Epidermal melanocyte (primary cell): ENCODE measurements around the gene PBX3.

ENCODE experiments used
- DNase-seq: peaks from one replicate; pipeline ENCODE4 v3.0.0; 2011; ENCODE audit warnings: low spot score; ENCODE audit not compliant: insufficient read length

The PBX3 gene

GRCh38 chr9:125748446-125749099 lies 1.4 kb downstream of the PBX3 start:
- no peak for DNase-seq

GRCh38 chr9:125749287-125749935 lies 2.2 kb downstream of the PBX3 start:
- no peak for DNase-seq

DNA sequence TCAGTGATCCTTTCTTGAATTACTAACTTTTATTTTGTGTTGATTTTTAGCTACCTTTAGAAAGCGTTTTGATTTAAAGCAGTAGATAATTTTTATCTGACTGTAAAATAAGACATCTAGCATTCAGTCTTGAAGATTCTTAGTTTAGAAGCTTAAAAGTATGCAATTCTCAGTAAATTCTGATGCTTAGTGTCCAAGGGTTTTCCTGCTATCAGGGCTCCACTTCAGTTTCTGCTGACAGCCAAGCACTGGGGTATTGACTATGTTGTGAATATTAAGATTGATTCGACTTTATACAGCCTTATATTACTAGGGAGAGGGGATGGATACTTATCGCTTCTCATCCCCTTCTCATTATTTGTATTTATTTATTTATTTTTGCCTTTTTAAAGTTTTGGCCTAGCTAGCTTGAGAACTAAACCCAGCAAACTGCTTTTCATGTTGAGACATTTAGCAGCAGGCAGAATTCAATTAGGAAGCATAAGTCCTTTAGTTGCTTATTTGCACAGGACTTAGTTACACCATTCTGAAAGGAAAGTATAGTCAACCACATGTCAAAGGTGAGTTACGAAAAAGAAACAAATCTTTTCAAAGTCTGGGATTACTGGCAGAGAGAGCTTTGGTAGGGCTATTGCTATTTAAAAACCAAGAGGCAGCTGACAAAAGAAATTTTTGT lies 2.9 kb downstream of the PBX3 start:
- DNase-seq: no peak

- no peak for DNase-seq
These were observed 3.4 kb downstream of the PBX3 start for GRCh38 chr9:125750627-125751011.

DNA sequence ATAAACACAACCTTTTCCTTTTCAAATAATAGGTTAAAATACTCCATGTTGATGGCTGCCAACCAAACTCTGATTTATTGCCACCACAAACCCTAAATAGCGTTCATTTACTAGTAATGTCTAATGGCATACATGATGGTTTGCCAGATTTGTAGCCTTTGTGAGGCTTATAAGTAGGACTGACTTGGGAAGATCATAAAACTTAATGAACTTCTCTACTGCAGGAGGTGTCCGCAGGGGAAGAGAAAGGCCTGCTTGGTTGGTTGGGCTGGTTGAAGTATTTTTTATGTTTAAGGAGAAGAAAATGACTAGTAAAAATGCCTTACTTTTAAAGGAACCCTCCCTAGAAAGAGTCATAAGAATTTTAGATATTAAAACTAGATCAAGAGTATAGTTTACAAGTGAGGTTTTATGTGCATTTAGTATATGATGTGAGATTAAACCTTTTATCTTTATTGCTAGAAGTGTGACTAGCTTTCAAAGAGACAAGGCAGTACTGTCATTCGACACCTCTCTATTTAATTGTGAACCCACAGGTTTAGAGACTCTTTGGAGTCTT lies 5.0 kb downstream of the PBX3 start:
- no peak for DNase-seq

DNA sequence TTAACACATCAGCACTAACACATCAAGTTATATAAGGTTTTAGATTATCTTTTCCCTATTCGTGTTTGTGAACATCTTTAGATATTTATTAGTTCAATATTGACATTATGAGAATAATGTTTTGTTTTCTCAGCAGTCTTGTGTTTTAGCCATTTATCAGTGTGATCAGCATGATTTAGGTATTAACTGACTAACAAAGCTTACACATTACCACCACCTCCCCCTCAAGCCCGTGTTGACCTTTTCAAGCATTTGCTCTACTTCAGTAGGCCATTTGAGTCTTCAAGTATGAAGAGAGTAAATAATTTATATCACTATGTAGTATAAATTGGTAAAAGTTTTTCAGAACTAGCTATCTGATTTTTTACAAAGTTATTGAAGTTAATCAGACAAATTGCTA lies 6.9 kb downstream of the PBX3 start:
- DNase-seq: no peak

GRCh38 chr9:125755340-125755739 lies 8.2 kb downstream of the PBX3 start:
- DNase-seq: no peak

DNA sequence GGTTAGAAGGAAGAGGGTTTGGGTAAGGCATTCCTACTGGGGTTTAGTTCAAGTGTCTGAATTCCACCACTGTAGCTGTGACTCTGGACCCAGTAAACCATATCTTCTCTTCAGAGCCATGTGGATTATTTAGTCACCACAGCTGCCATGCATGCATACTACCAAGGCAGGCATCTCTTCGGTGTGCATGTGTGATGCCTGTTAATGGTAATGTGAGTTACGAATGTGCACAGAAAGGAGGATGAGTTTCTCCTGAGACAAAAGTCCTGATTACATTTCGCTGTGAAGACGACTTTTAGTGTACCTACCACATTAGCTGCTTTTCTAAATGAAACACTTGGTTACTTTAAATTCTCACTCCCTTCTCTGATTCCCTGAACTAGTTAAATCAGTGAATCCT lies 9.3 kb downstream of the PBX3 start:
- DNase-seq: no peak

- no peak for DNase-seq
These were observed 10.7 kb downstream of the PBX3 start for GRCh38 chr9:125757834-125758233.

GRCh38 chr9:125758986-125759763 lies 12.0 kb downstream of the PBX3 start:
- no peak for DNase-seq

- DNase-seq: no peak
These were observed 12.6 kb downstream of the PBX3 start for GRCh38 chr9:125759764-125760129.

DNA sequence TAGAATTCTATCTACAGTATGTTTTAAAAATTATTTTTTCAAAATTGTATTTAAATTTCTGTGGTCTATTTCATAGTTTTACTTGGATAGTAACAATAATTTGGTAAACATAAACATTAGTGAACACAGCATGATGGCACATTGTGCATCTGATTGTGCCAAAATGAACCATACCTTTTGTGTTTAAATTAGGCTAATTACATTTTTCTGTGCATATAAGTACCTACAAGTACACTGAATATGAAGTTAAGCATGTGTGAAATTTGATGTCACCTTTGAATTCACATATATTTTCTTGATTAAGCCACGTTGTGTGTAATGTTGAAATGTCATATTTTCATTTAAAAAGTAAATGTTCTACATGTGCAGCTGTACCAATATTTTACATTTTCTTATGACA lies 13.4 kb downstream of the PBX3 start:
- DNase-seq: no peak

DNA sequence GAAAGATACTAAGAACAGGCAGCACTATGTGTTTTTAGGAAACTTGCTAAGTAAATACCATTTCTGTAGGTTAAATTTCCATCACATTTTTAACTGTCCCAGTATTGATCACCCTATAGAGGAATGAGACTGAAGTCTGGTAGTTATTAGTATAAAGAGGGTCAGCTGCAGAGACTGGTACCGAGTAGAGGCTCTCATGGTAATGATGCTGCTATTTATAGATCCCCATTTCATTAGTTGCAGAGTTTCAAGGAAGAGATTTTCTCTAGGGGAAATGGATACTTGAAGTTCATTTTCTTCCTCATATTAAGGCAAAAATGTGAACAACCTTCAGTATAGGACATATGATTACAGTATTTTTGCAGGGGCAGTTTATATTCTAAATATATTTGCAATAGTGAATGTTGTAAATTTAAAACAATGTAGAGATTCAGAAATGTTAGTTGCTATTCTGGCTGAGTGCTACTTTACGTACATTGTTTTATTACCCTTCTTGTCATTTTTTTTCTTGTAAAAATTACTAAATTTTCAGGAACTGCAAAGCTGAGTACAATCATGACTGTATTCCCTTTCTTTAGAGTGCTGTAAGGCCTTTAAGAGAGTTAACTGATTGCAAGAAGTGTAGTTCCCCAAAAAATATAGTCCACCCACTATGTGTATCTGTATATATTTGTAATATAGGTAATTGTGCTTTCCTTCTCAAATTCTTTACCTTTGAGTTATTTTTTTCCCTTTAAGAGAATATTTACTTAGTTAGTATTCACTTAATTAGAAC lies 14.7 kb downstream of the PBX3 start:
- DNase-seq: no peak

DNA sequence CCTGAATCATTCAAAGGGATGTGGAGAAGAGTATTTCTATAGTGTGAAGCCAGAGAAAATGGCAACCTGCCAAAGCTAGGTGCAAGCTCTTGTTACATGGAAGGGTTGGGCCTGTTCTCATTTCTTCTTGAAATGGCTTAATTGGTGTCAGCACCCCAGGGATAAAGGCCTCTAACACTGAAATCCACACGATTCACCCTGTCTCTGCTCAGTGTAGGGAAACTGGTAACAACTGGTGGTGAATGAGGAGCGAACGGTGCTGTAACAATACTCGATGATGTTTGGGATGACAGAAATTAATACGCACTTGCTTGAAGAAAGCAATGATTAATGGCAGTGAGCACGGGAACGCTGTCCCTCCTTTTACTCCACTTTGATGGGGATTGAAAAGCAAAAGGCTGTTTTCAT lies 16.2 kb downstream of the PBX3 start:
- no peak for DNase-seq

- no peak for DNase-seq
These were observed 17.0 kb downstream of the PBX3 start for GRCh38 chr9:125764198-125764597.

GRCh38 chr9:125766468-125767221 lies 19.5 kb downstream of the PBX3 start:
- no peak for DNase-seq

- DNase-seq: no peak
These were observed 20.2 kb downstream of the PBX3 start for GRCh38 chr9:125767349-125767748.

GRCh38 chr9:125768803-125769202 lies 21.6 kb downstream of the PBX3 start:
- no peak for DNase-seq

- DNase-seq: no peak
These were observed 23.9 kb downstream of the PBX3 start for GRCh38 chr9:125771037-125771436.

DNA sequence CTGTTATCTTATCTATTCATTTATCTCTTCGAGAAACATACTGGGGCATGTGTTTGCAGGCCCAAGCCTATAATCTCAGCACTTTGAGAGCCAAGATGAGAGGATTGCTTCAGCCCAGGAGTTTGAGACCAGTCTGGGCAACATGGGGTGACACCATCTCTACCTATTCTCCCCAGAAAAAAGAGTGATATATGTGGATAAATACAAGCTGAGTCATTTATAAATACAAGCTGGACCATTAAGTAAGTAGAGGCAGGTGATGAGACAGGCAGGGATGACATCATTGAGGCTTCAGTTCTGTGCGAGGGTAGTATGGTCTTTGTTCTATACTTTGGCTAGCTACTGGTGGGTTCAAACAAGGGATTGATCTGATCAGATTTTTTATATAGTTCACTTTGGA lies 25.6 kb downstream of the PBX3 start:
- no peak for DNase-seq
